Fibroblast of skin of abdomen (primary cell): ENCODE measurements around the gene EIF4G3.
"Not testable (repeated sequence)": the region's sequence is repeated elsewhere in the genome, so short reads cannot be mapped to it uniquely, and the experiment has no call there.

Experiments
- DNase-seq: peaks from one replicate; pipeline ENCODE4 v3.0.0-alpha.2; 2013

EIF4G3 gene

GRCh38 chr1:21153388-21153787, 23.3 kb downstream of the EIF4G3 start:
- no peak for DNase-seq

- peak; percentile 42 for DNase-seq
These were observed 24.1 kb downstream of the EIF4G3 start for GRCh38 chr1:21152423-21153100.

- DNase-seq = peak; percentile 98
These were observed 26.8 kb downstream of the EIF4G3 start for GRCh38 chr1:21149855-21150432.

GRCh38 chr1:21149430-21149854, 27.3 kb downstream of the EIF4G3 start:
- peak; percentile 51 for DNase-seq

GRCh38 chr1:21143752-21144151, 32.9 kb downstream of the EIF4G3 start:
- no peak for DNase-seq

GRCh38 chr1:21143138-21143537, 33.6 kb downstream of the EIF4G3 start:
- DNase-seq = no peak

GRCh38 chr1:21141030-21141429, 35.7 kb downstream of the EIF4G3 start:
- no peak for DNase-seq

- peak; percentile 12 for DNase-seq
These were observed 37.1 kb downstream of the EIF4G3 start for GRCh38 chr1:21139601-21140000.

GRCh38 chr1:21136344-21136743, 40.4 kb downstream of the EIF4G3 start:
- not testable (repeated sequence) for DNase-seq

GRCh38 chr1:21131200-21131599, 45.5 kb downstream of the EIF4G3 start:
- no peak for DNase-seq

- DNase-seq = no peak
These were observed 47.3 kb downstream of the EIF4G3 start for GRCh38 chr1:21129407-21129806.

- DNase-seq = no peak
These were observed 50.4 kb downstream of the EIF4G3 start for GRCh38 chr1:21126324-21126723.

- DNase-seq = peak; percentile 67
These were observed 51.9 kb downstream of the EIF4G3 start for GRCh38 chr1:21124846-21125245.

GRCh38 chr1:21123287-21123948, 53.3 kb downstream of the EIF4G3 start:
- no peak for DNase-seq

GRCh38 chr1:21121764-21122471, 54.8 kb downstream of the EIF4G3 start:
- DNase-seq = no peak

GRCh38 chr1:21118167-21118566, 58.5 kb downstream of the EIF4G3 start:
- no peak for DNase-seq

- DNase-seq = no peak
These were observed 59.1 kb downstream of the EIF4G3 start for GRCh38 chr1:21117597-21118001.

GRCh38 chr1:21117159-21117558, 59.5 kb downstream of the EIF4G3 start:
- no peak for DNase-seq

- DNase-seq = no peak
These were observed 61.5 kb downstream of the EIF4G3 start for GRCh38 chr1:21115098-21115760.

- DNase-seq = no peak
These were observed 62.3 kb downstream of the EIF4G3 start for GRCh38 chr1:21114431-21114830.

- no peak for DNase-seq
These were observed 66.5 kb downstream of the EIF4G3 start for GRCh38 chr1:21110163-21110562.

GRCh38 chr1:21106709-21107108, 70.0 kb downstream of the EIF4G3 start:
- DNase-seq = no peak

GRCh38 chr1:21106238-21106637, 70.5 kb downstream of the EIF4G3 start:
- DNase-seq = no peak
